OCI-LY7 (cell line): ENCODE measurements around the gene ARHGEF12.

Source experiments
- CTCF ChIP-seq: fragments of 200-600 bp; sonication (generic); conservative IDR thresholded peaks from 2 replicates; pipeline ENCODE4 v1.5.1; 2014; ENCODE audit warnings: mild to moderate bottlenecking, antibody characterized with exemption, low read length, moderate library complexity, mixed read lengths
- EZH2phosphoT487 ChIP-seq: fragments of 200-600 bp; sonication (generic); IDR thresholded peaks from 2 replicates; pipeline ENCODE4 v1.6.1; 2018; ENCODE audit warnings: low read depth, borderline replicate concordance, mild to moderate bottlenecking, mixed run types, antibody characterized with exemption, low read length, moderate library complexity, mixed read lengths

- no peak for TF ChIP-seq CTCF
- TF ChIP-seq EZH2phosphoT487 = no peak
Measured at GRCh38 chr11:120499859-120500258, 163.6 kb downstream of the ARHGEF12 start.
